ENCODE data around the gene NXPE1.

NXPE1 gene

GRCh38 chr11:114562166-114562916, 2.7 kb upstream of the NXPE1 start:
- no peak for DNase-seq

- no peak for DNase-seq
These were observed 3.5 kb downstream of the NXPE1 start for GRCh38 chr11:114556135-114556534.

GRCh38 chr11:114553642-114554041, 6.0 kb downstream of the NXPE1 start:
- DNase-seq = no peak

- no peak for DNase-seq
These were observed 8.6 kb downstream of the NXPE1 start for GRCh38 chr11:114551060-114551459.

GRCh38 chr11:114525682-114526081, 34.0 kb downstream of the NXPE1 start:
- no peak for DNase-seq

- no peak for DNase-seq
These were observed 35.6 kb downstream of the NXPE1 start for GRCh38 chr11:114524122-114524521.

- no peak for DNase-seq
These were observed 36.9 kb downstream of the NXPE1 start for GRCh38 chr11:114522818-114523217.

GRCh38 chr11:114511538-114511937, 48.1 kb downstream of the NXPE1 start:
- no peak for DNase-seq

- DNase-seq = no peak
These were observed 48.6 kb downstream of the NXPE1 start for GRCh38 chr11:114511079-114511478.

GRCh38 chr11:114501901-114502300, 57.8 kb downstream of the NXPE1 start:
- no peak for DNase-seq

GRCh38 chr11:114499756-114500155, 59.9 kb downstream of the NXPE1 start:
- no peak for DNase-seq

GRCh38 chr11:114496915-114497314, 62.8 kb downstream of the NXPE1 start:
- no peak for DNase-seq

GRCh38 chr11:114483929-114484328, 75.8 kb downstream of the NXPE1 start:
- no peak for DNase-seq

- DNase-seq = no peak
These were observed 77.6 kb downstream of the NXPE1 start for GRCh38 chr11:114482114-114482513.

GRCh38 chr11:114479331-114479730, 80.3 kb downstream of the NXPE1 start:
- DNase-seq = no peak

GRCh38 chr11:114478768-114479167, 80.9 kb downstream of the NXPE1 start:
- no peak for DNase-seq

- no peak for DNase-seq
These were observed 81.7 kb downstream of the NXPE1 start for GRCh38 chr11:114478001-114478410.

- no peak for DNase-seq
These were observed 87.0 kb downstream of the NXPE1 start for GRCh38 chr11:114472661-114473060.
